KMS-11 (cell line): Measurements from ENCODE around the gene AIDA.

Experiments used
- H2AFZ ChIP-seq: fragments of 200-600 bp; sonication (generic); 2 replicates; pipeline ENCODE4 v1.6.1; 2016; ENCODE audit warnings: antibody characterized with exemption, mixed run types, low read depth
- H3K27ac ChIP-seq: fragments of 200-600 bp; sonication (generic); 2 replicates; pipeline ENCODE4 v1.6.1; 2016; ENCODE audit warnings: mild to moderate bottlenecking, mixed run types
- H3K27me3 ChIP-seq: fragments of 200-600 bp; sonication (generic); 2 replicates; pipeline ENCODE4 v1.6.1; 2017; ENCODE audit warnings: mild to moderate bottlenecking, low read depth, mixed run types, moderate library complexity; ENCODE audit not compliant: insufficient read depth
- H3K36me3 ChIP-seq: fragments of 200-600 bp; sonication (generic); 2 replicates; pipeline ENCODE4 v1.6.1; 2017; ENCODE audit warnings: mild to moderate bottlenecking, mixed run types; ENCODE audit not compliant: insufficient read depth
- H3K4me1 ChIP-seq: fragments of 200-600 bp; sonication (generic); 2 replicates; pipeline ENCODE4 v1.6.1; 2016; ENCODE audit warnings: mild to moderate bottlenecking, low read depth, mixed run types; ENCODE audit not compliant: poor library complexity, severe bottlenecking
- H3K4me2 ChIP-seq: fragments of 200-600 bp; sonication (generic); 2 replicates; pipeline ENCODE4 v1.7.0; 2016; ENCODE audit warnings: mild to moderate bottlenecking, mixed run types
- H3K4me3 ChIP-seq: fragments of 200-600 bp; sonication (generic); IDR thresholded peaks from 2 replicates; pipeline ENCODE4 v1.6.1; 2017; ENCODE audit warnings: low read depth, low read length, mixed read lengths; ENCODE audit not compliant: insufficient read depth
- H3K79me2 ChIP-seq: fragments of 200-600 bp; sonication (generic); 2 replicates; pipeline ENCODE4 v1.6.1; 2016; ENCODE audit warnings: low read depth, mixed run types; ENCODE audit not compliant: insufficient read depth
- H3K9ac ChIP-seq: fragments of 200-600 bp; sonication (generic); 2 replicates; pipeline ENCODE4 v1.6.1; 2016; ENCODE audit warnings: mild to moderate bottlenecking, mixed run types
- H4K20me1 ChIP-seq: fragments of 200-600 bp; sonication (generic); 2 replicates; pipeline ENCODE4 v1.6.1; 2016; ENCODE audit warnings: mild to moderate bottlenecking, mixed run types; ENCODE audit not compliant: insufficient read depth
- TF ChIP-seq, protein P1 (sequence below): fragments of 200-600 bp; sonication (generic); conservative IDR thresholded peaks from 2 replicates; pipeline ENCODE4 v1.6.1; 2017; ENCODE audit warnings: low read depth, mild to moderate bottlenecking, antibody characterized with exemption, low read length, moderate library complexity, mixed read lengths

AIDA gene

GRCh38 chr1:222716393-222716792 lies 4.1 kb upstream of the AIDA start:
- Histone ChIP-seq H3K27me3 (no peaks in the 10 kb centered on the region), H3K4me3 (no peak overlapping the region), H3K4me2 (no peak overlapping the region), H3K27ac (no peak overlapping the region), H3K9ac (no peak overlapping the region), H2AFZ (no peak overlapping the region), H3K36me3 (peaks cover 6% of the 10 kb centered on the region; the same call in 1 of the 2 replicates), H4K20me1 (no peaks in the 10 kb centered on the region), H3K79me2 (peaks cover 15% of the 10 kb centered on the region; the same call in 1 of the 2 replicates), H3K4me1 (peaks cover 8% of the 10 kb centered on the region)
- TF ChIP-seq, protein P1, sequence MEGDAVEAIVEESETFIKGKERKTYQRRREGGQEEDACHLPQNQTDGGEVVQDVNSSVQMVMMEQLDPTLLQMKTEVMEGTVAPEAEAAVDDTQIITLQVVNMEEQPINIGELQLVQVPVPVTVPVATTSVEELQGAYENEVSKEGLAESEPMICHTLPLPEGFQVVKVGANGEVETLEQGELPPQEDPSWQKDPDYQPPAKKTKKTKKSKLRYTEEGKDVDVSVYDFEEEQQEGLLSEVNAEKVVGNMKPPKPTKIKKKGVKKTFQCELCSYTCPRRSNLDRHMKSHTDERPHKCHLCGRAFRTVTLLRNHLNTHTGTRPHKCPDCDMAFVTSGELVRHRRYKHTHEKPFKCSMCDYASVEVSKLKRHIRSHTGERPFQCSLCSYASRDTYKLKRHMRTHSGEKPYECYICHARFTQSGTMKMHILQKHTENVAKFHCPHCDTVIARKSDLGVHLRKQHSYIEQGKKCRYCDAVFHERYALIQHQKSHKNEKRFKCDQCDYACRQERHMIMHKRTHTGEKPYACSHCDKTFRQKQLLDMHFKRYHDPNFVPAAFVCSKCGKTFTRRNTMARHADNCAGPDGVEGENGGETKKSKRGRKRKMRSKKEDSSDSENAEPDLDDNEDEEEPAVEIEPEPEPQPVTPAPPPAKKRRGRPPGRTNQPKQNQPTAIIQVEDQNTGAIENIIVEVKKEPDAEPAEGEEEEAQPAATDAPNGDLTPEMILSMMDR = no peak

DNA sequence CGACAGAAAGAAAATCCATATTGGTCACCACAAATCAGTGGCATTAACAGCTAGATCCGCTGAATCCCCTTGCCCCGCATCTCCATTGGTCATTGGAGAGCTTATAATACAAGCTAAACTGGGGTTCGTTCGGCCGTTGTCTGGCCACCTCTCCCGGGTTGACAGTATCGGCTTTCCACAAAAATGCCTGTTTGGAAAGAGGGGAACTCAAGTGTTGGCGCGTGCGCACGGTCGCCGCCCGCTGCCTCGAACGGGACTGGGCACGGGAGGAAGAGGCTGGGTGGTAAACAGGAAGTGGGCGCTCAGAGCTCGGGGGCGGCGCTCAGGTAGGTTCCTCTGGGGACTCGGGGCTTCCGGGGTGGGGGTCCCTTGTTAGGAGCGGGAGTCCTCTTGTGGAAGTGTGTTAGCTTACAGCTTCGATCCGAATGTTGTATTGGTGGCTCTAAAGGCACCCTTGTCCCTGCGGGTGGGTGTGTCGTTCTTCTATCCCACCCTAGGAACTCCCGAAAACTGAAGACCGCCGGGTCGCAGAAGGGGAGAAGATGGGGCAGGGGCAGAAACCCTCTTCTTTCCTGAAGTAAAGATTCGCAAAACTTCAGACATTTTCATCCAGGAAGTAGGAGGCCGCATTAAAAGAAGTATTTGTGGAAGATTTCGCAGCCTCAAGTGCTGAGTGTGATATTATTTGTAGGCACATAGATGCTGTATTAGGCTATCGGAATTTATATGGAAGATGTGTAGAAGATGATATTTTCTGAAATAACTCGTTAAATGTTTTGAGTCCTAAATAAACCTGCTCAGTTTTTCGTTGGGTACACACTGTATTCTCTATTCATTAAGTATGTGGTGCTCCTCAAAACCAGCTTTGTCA lies 1.0 kb upstream of the AIDA start:
- peak overlapping the region; percentile 93 for H3K4me3 ChIP-seq
- no peaks in the 10 kb centered on the region for H3K27me3 ChIP-seq
- TF ChIP-seq, protein P1 = no peak
- H3K9ac ChIP-seq = peak overlapping the region; percentile 75
- no peaks in the 10 kb centered on the region for H3K36me3 ChIP-seq
- no peaks in the 10 kb centered on the region for H4K20me1 ChIP-seq
- peak overlapping the region; percentile 80 for H3K27ac ChIP-seq
- peak overlapping the region; percentile 71 for H3K4me2 ChIP-seq
- peaks cover 41% of the 10 kb centered on the region for H3K79me2 ChIP-seq
- H3K4me1 ChIP-seq = peaks cover 16% of the 10 kb centered on the region
- peak overlapping the region; percentile 92 for H2AFZ ChIP-seq

DNA sequence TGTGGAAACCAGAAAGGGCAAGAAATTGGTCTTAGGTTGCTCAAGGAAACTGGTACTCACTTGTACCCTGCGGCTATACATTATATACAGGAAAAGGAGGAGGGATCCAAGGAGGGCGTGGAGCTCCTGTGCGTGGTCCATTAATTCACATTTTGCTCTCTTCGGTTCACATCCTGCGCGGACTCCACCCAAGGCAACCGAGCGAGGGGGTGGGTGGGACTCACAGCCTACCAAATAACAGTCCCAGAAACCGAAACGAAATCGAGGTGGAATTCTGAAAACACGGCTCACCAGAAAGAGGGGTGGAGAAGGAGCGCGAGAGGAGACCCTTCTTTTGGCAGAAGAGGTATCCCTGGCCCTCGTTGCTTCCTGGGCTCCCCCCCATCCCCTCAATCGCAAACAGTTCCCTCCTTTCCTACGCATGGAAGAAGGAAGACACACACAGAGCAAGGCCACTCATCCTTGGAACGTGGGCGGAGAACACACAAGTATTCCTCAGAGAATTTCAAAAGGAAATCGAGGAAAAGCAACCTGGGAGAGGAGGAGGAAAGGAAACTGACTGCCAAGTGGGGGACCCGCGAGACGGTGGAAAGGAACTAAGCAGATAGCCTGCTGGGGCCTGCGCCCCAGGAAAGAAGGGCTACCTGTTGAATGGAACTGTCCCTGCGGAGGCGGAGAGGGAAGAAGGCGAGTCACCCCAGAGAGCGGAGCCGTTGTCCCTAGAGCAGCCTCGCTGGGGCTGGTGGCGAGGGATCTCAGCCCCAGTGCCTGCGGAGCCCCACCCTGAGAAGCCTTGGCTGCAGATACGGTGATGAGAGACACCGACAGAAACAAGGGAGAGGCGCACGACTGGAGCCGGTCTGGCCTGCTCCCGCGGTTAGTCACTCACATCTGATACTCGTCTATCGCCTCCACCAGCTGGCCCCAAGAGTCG lies 705 bp downstream of the AIDA start:
- H4K20me1 ChIP-seq = no peaks in the 10 kb centered on the region

GRCh38 chr1:222709700-222710153 lies 2.6 kb downstream of the AIDA start:
- no peaks in the 10 kb centered on the region for H4K20me1 ChIP-seq
- H2AFZ ChIP-seq = no peak overlapping the region
- H3K4me1 ChIP-seq = peaks cover 16% of the 10 kb centered on the region
- H3K27me3 ChIP-seq = no peaks in the 10 kb centered on the region
- TF ChIP-seq, protein P1 = no peak
- no peak overlapping the region for H3K27ac ChIP-seq
- H3K9ac ChIP-seq = no peak overlapping the region
- H3K79me2 ChIP-seq = peaks cover 45% of the 10 kb centered on the region
- no peak overlapping the region for H3K4me3 ChIP-seq
- H3K4me2 ChIP-seq = peak overlapping the region; percentile 82; the same call in 1 of the 2 replicates
- no peaks in the 10 kb centered on the region for H3K36me3 ChIP-seq

More for the DNA sequence above, 705 bp downstream of the AIDA start:
- peaks cover 41% of the 10 kb centered on the region for H3K79me2 ChIP-seq
- peak overlapping the region; percentile 78 for H3K4me3 ChIP-seq
- H3K36me3 ChIP-seq = no peaks in the 10 kb centered on the region
- TF ChIP-seq, protein P1 = no peak
- peak overlapping the region; percentile 55; the same call in 1 of the 2 replicates for H3K9ac ChIP-seq
- peak overlapping the region; percentile 58 for H3K27ac ChIP-seq
- no peaks in the 10 kb centered on the region for H3K27me3 ChIP-seq
- peak overlapping the region; percentile 77 for H2AFZ ChIP-seq
- H3K4me1 ChIP-seq = peaks cover 16% of the 10 kb centered on the region
- peak overlapping the region; percentile 82 for H3K4me2 ChIP-seq
